Measurements from ENCODE around the gene IL22RA1. TPM values are rescaled to one million over a fixed set of nuclear protein-coding genes. Genes with fewer than 3 reads are reported as not detected.

The IL22RA1 gene
- total and polyA plus RNA-seq, 8 donors = 0.26 to 0.73 (median 0.43) TPM

GRCh38 chr1:24186993-24187790, 44.3 kb upstream of the IL22RA1 start, which contains the start of gene IFNLR1:
IFNLR1 (minus strand) TSS chr1:24187289; CDS start chr1:24187248, 41 bp downstream.
- intact Hi-C loops (cut with DNase I) = no loop called here
- H3K27ac ChIP-seq = peak within 1 kb of the TSS in 1 of 2 donors; percentile 33
- peak; percentile 17 to 89 (median 80) for DNase-seq
- no peaks in the 10 kb centered on the region for H3K9me3 ChIP-seq
- H3K4me3 ChIP-seq = peak within 1 kb of the TSS; percentile 40 to 41
- no peaks in the 10 kb centered on the region for H3K36me3 ChIP-seq
- ATAC-seq = peak; percentile 94
- H3K4me1 ChIP-seq = peaks cover 0 to 54% of the 10 kb centered on the region in 2 donors
- peaks cover 0 to 43% of the 10 kb centered on the region in 2 donors for H3K27me3 ChIP-seq
- TF ChIP-seq CTCF (IDR thresholded peaks at IDR 0.05) = no peak

GRCh38 chr1:24186711-24186992, 43.7 kb upstream of the IL22RA1 start:
- Histone ChIP-seq H3K36me3 (no peaks in the 10 kb centered on the region), H3K27me3 (peaks cover 0 to 43% of the 10 kb centered on the region in 2 donors), H3K27ac (no peak overlapping the region), H3K9me3 (no peaks in the 10 kb centered on the region), H3K4me1 (peaks cover 0 to 49% of the 10 kb centered on the region in 2 donors), H3K4me3 (peak overlapping the region; percentile 40 to 41)
- TF ChIP-seq CTCF (IDR thresholded peaks at IDR 0.05) = no peak
- ATAC-seq (no peak), DNase-seq (no peak)
- intact Hi-C loops (cut with DNase I) = no loop called here

- no peak overlapping the region for H3K27ac ChIP-seq
- peaks cover 0 to 43% of the 10 kb centered on the region in 2 donors for H3K27me3 ChIP-seq
- H3K4me1 ChIP-seq = peaks cover 0 to 44% of the 10 kb centered on the region in 2 donors
- no peaks in the 10 kb centered on the region for H3K36me3 ChIP-seq
- intact Hi-C loops (cut with DNase I) = no loop called here
- no peak for TF ChIP-seq CTCF (IDR thresholded peaks at IDR 0.05)
- no peaks in the 10 kb centered on the region for H3K9me3 ChIP-seq
- ATAC-seq (no peak), DNase-seq (no peak)
- H3K4me3 ChIP-seq = peak overlapping the region; percentile 40 to 41
These were observed 43.2 kb upstream of the IL22RA1 start for GRCh38 chr1:24186031-24186710.

- DNase-seq (no peak), ATAC-seq (no peak)
- Histone ChIP-seq H3K9me3 (no peaks in the 10 kb centered on the region), H3K4me1 (peaks cover 0 to 33% of the 10 kb centered on the region in 2 donors), H3K27ac (no peak overlapping the region), H3K36me3 (no peaks in the 10 kb centered on the region), H3K4me3 (no peak overlapping the region), H3K27me3 (peaks cover 0 to 44% of the 10 kb centered on the region in 2 donors)
- TF ChIP-seq CTCF (IDR thresholded peaks at IDR 0.05) = no peak
- intact Hi-C loops (cut with DNase I) = no loop called here
These were observed 42.1 kb upstream of the IL22RA1 start for GRCh38 chr1:24185076-24185475.

- no peak overlapping the region for H3K4me3 ChIP-seq
These were observed 39.1 kb upstream of the IL22RA1 start for GRCh38 chr1:24182061-24182460.

More at GRCh38 chr1:24182061-24182460, 39.1 kb upstream of the IL22RA1 start:
- Histone ChIP-seq H3K36me3 (no peaks in the 10 kb centered on the region), H3K27ac (no peak overlapping the region), H3K4me1 (peaks cover 0 to 6% of the 10 kb centered on the region in 2 donors), H3K27me3 (peaks cover 0 to 32% of the 10 kb centered on the region in 2 donors), H3K9me3 (no peaks in the 10 kb centered on the region)
- ATAC-seq = peak; percentile 67
- intact Hi-C loops (cut with DNase I) = no loop called here
- no peak for DNase-seq
- no peak for TF ChIP-seq CTCF (IDR thresholded peaks at IDR 0.05)

All from left lung (tissue), 10 donors.